Chondrocyte (in vitro differentiated cells): Measurements from ENCODE around the gene MTHFS. TPM values are rescaled to one million over a fixed set of nuclear protein-coding genes. Genes with fewer than 3 reads are reported as not detected.
"Not testable (repeated sequence)": the region's sequence is repeated elsewhere in the genome, so short reads cannot be mapped to it uniquely, and the experiment has no call there.

Experiments
- DNase-seq: peaks from one replicate; pipeline ENCODE4 v3.0.0; 2021; ENCODE audit warnings: mixed read lengths, low spot score
- H3K27ac Mint-ChIP-seq: one replicate; pipeline ENCODE4 v1.8.0; 2021; ENCODE audit warnings: mild to moderate bottlenecking, moderate library complexity, mixed read lengths; ENCODE audit not compliant: unreplicated experiment
- H3K27me3 Mint-ChIP-seq: 2 replicates; pipeline ENCODE4 v1.8.0; 2021; ENCODE audit warnings: low read depth, mixed read lengths
- H3K36me3 Mint-ChIP-seq: 2 replicates; pipeline ENCODE4 v1.8.0; 2021; ENCODE audit warnings: low read depth, mixed read lengths
- H3K4me1 Mint-ChIP-seq: 2 replicates; pipeline ENCODE4 v1.8.0; 2021; ENCODE audit warnings: low read depth, mild to moderate bottlenecking, mixed read lengths
- H3K4me3 Mint-ChIP-seq: one replicate; pipeline ENCODE4 v1.8.0; 2021; ENCODE audit warnings: mild to moderate bottlenecking, moderate library complexity, mixed read lengths; ENCODE audit not compliant: unreplicated experiment
- H3K9me3 Mint-ChIP-seq: 2 replicates; pipeline ENCODE4 v1.8.0; 2021; ENCODE audit warnings: low read depth, mixed read lengths
- CTCF ChIP-seq: fragments of 200-600 bp; sonication (generic); IDR thresholded peaks from 2 replicates; pipeline ENCODE4 v1.5.0; 2021; ENCODE audit warnings: antibody characterized with exemption, mild to moderate bottlenecking, moderate library complexity
- total RNA-seq: library from RNA; stranded (reverse); gene quantifications from 3 replicates; pipeline ENCODE4 v1.2.1, GENCODE V29; 2021

Gene MTHFS
- total RNA-seq, 1 donor from 2014 or later = 12.9 TPM

DNA sequence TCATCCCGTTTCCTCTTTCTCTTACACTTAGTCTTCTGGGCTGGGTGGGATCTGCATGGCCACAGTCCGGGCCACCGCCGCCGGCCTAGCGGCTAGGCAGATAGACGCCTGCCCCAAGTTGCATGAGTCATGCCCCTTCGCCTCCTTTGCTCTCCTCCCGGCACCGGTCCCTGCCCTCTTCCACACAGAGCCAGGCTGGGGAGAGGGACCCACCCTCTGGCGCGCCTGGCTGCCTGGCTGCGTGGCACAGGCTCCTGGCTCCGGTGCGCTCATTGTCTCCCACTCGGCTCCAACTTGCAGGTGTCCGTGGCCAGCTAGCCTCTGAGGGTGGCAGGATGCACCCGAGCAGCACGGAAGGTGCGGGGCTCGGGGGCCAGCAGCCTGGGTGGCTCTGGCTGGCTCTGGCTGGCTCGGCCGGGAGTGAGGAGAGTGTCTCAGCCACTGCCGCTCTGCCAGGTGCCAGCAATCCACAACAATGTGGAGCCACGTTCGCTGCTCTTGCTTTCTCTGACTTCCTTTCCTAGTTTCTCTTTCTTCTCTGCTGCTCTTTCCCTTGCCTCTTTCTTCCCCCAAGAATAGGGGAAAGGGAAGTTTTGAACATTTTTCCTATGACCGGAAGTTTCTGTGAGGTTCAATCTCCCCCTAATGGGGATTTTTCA, 22.4 kb upstream of the MTHFS start:
- Mint-ChIP-seq H3K27me3 (no peaks in the 10 kb centered on the region), H3K27ac (peak overlapping the region; percentile 98), H3K9me3 (peaks cover 33% of the 10 kb centered on the region), H3K4me1 (peaks cover 59% of the 10 kb centered on the region), H3K4me3 (peak overlapping the region; percentile 74), H3K36me3 (peaks cover 40% of the 10 kb centered on the region)
- no peak for DNase-seq
- TF ChIP-seq CTCF = no peak

- Mint-ChIP-seq H3K9me3 (peaks cover 33% of the 10 kb centered on the region), H3K36me3 (peaks cover 41% of the 10 kb centered on the region), H3K4me1 (peaks cover 55% of the 10 kb centered on the region), H3K4me3 (no peak overlapping the region), H3K27me3 (no peaks in the 10 kb centered on the region), H3K27ac (peak overlapping the region; percentile 89)
- no peak for DNase-seq
- no peak for TF ChIP-seq CTCF
Observed at GRCh38 chr15:79918278-79918677, 21.5 kb upstream of the MTHFS start.

- peaks cover 42% of the 10 kb centered on the region for H3K36me3 Mint-ChIP-seq
- DNase-seq = no peak
- no peaks in the 10 kb centered on the region for H3K27me3 Mint-ChIP-seq
- no peak for TF ChIP-seq CTCF
- H3K9me3 Mint-ChIP-seq = peaks cover 32% of the 10 kb centered on the region
- H3K4me3 Mint-ChIP-seq = no peak overlapping the region
- peaks cover 42% of the 10 kb centered on the region for H3K4me1 Mint-ChIP-seq
- peak overlapping the region; percentile 86 for H3K27ac Mint-ChIP-seq
Observed at GRCh38 chr15:79916502-79917132, 19.8 kb upstream of the MTHFS start.

- Mint-ChIP-seq H3K9me3 (peaks cover 28% of the 10 kb centered on the region), H3K27ac (peak overlapping the region; percentile 86), H3K36me3 (peaks cover 38% of the 10 kb centered on the region), H3K4me1 (peaks cover 37% of the 10 kb centered on the region)
- H3K27me3 Mint-ChIP-seq, H3K4me3 Mint-ChIP-seq, DNase-seq: not testable (repeated sequence)
Observed at GRCh38 chr15:79915776-79916501, 19.1 kb upstream of the MTHFS start.

GRCh38 chr15:79914728-79915127, 17.9 kb upstream of the MTHFS start:
- Mint-ChIP-seq H3K4me1 (peaks cover 32% of the 10 kb centered on the region), H3K4me3 (no peak overlapping the region), H3K27ac (peak overlapping the region; percentile 45), H3K9me3 (peaks cover 30% of the 10 kb centered on the region), H3K27me3 (no peaks in the 10 kb centered on the region), H3K36me3 (peaks cover 31% of the 10 kb centered on the region)
- TF ChIP-seq CTCF = no peak
- DNase-seq = no peak

- not testable (repeated sequence) for H3K9me3 Mint-ChIP-seq, H3K27me3 Mint-ChIP-seq, H3K4me3 Mint-ChIP-seq, H3K4me1 Mint-ChIP-seq, H3K27ac Mint-ChIP-seq, DNase-seq
- peaks cover 10% of the 10 kb centered on the region for H3K36me3 Mint-ChIP-seq
Observed at GRCh38 chr15:79909556-79910335, 12.9 kb upstream of the MTHFS start.
